GM12873 (cell line): ENCODE measurements around the gene LINS1.

ENCODE experiments used
- CTCF ChIP-seq: IDR thresholded peaks from 2 replicates; pipeline ENCODE4 v1.5.1; 2012; ENCODE audit warnings: low read depth, mild to moderate bottlenecking, moderate library complexity, low read length, control low read depth; ENCODE audit not compliant: insufficient read depth; ENCODE audit errors: missing control alignments

LINS1 gene

GRCh38 chr15:100553468-100553867, 48.5 kb downstream of the LINS1 start:
- no peak for TF ChIP-seq CTCF

GRCh38 chr15:100547961-100548360, 54.0 kb downstream of the LINS1 start:
- no peak for TF ChIP-seq CTCF

- no peak for TF ChIP-seq CTCF
These were observed 57.0 kb downstream of the LINS1 start for GRCh38 chr15:100544946-100545345.

- TF ChIP-seq CTCF, result no peak
These were observed 57.6 kb downstream of the LINS1 start for GRCh38 chr15:100544338-100544841.

GRCh38 chr15:100542290-100542689, 59.7 kb downstream of the LINS1 start:
- no peak for TF ChIP-seq CTCF

GRCh38 chr15:100537331-100537730, 64.7 kb downstream of the LINS1 start:
- no peak for TF ChIP-seq CTCF

GRCh38 chr15:100536733-100537132, 65.3 kb downstream of the LINS1 start:
- TF ChIP-seq CTCF, result no peak
